HepG2 (cell line): ENCODE results near the gene RSPH4A. TPM values are rescaled to one million over a fixed set of nuclear protein-coding genes. Genes with fewer than 3 reads are reported as not detected.

ENCODE experiments used
- ATAC-seq: fragments of 200-7000 bp; cut with Tn5 transposase; 3 replicates; pipeline ENCODE4 v1.9.1; 2020; ENCODE audit warnings: mild to moderate bottlenecking, moderate library complexity
- BruUV-seq: library from RNA; stranded (reverse); fragments of 400-500 nt; replicated peaks from 2 replicates; lab custom pipeline; 2021; lab: Mats Ljungman, UMichigan
- CTCF ChIA-PET: fragments of 300-600 bp; formaldehyde crosslinking; extraction: SDS; loops from one replicate; lab custom pipeline; 2021; ENCODE audit warnings: low total read pairs, inconsistent platforms, low intra/inter-chr PET ratio; lab: Yijun Ruan, JAX
- POLR2A ChIA-PET: fragments of 350-600 bp; sonication (Branson Sonifier 250); formaldehyde crosslinking; loops from one replicate; lab custom pipeline; 2020; ENCODE audit warnings: antibody characterized with exemption, inconsistent platforms; lab: Yijun Ruan, JAX
- DNase-seq: peaks from one replicate; pipeline ENCODE4 v3.0.0-alpha.2; 2015; ENCODE audit warnings: low spot score
- FAIRE-seq: peaks from 3 replicates; lab custom pipeline; 2011; peaks lifted over from hg19 to GRCh38; lab: Jason Lieb, UNC
- H2AFZ ChIP-seq: one replicate; pipeline ENCODE4 v1.6.1; 2011; ENCODE audit warnings: low read length, inconsistent platforms
- H3K27ac ChIP-seq: fragments of 300-600 bp; 3 replicates; pipeline ENCODE4 v1.8.0; 2011; ENCODE audit warnings: mixed run types, mild to moderate bottlenecking, mixed read lengths, low read length, inconsistent platforms; ENCODE audit not compliant: insufficient read depth; ENCODE audit errors: extremely low read length
- H3K27me3 ChIP-seq, 2 experiments: fragments of 200-600 bp in 1 of 2; 2 replicates in 1 of 2; 3 replicates in 1 of 2; pipeline versions ENCODE4 v1.6.0 to v1.8.0; 2011; ENCODE audit warnings: low read length in 2 of 2, mild to moderate bottlenecking in 2 of 2, moderate library complexity in 2 of 2, inconsistent platforms in 1 of 2; ENCODE audit not compliant: insufficient read depth in 2 of 2, control insufficient read depth in 1 of 2
- H3K36me3 ChIP-seq, 2 experiments: fragments of 200-600 bp in 1 of 2; replicated peaks in 1 of 2; 2 replicates in 1 of 2; 3 replicates in 1 of 2; pipeline versions ENCODE4 v1.5.1 to v1.8.0; 2011; ENCODE audit warnings: low read length in 2 of 2, inconsistent platforms in 1 of 2; ENCODE audit not compliant: insufficient read depth in 2 of 2, control insufficient read depth in 1 of 2
- H3K4me1 ChIP-seq: 2 replicates; pipeline ENCODE4 v1.5.1; 2012; ENCODE audit warnings: low read length, inconsistent platforms; ENCODE audit not compliant: insufficient read depth
- H3K4me2 ChIP-seq: 2 replicates; pipeline ENCODE4 v1.6.0; 2011; ENCODE audit warnings: low read depth, low read length, inconsistent platforms
- H3K4me3 ChIP-seq, 3 experiments: fragments of 200-600 bp in 1 of 3; sonication (generic), shearing (Covaris generic) in 1 of 3; replicated peaks in 1 of 3; 2 replicates each; pipeline ENCODE4 v1.5.1; 2011 to 2016; ENCODE audit warnings: low read length in 3 of 3, inconsistent platforms in 2 of 3, low read depth in 2 of 3, mild to moderate bottlenecking in 2 of 3, control low read depth in 1 of 3, mixed read lengths in 1 of 3; ENCODE audit not compliant: insufficient read depth in 1 of 3
- H3K79me2 ChIP-seq: one replicate; pipeline ENCODE4 v1.6.1; 2011; ENCODE audit warnings: low read length, inconsistent platforms; ENCODE audit not compliant: insufficient read depth
- H3K9ac ChIP-seq: 2 replicates; pipeline ENCODE4 v1.6.0; 2011; ENCODE audit warnings: mild to moderate bottlenecking, low read depth, low read length, inconsistent platforms; ENCODE audit not compliant: insufficient read depth
- H3K9me3 ChIP-seq: 2 replicates; pipeline ENCODE4 v1.5.1; 2012; ENCODE audit warnings: mild to moderate bottlenecking, low read length
- H4K20me1 ChIP-seq: 2 replicates; pipeline ENCODE4 v1.6.0; 2011; ENCODE audit warnings: inconsistent platforms, mild to moderate bottlenecking, low read length, moderate library complexity; ENCODE audit not compliant: insufficient read depth
- ATM ChIP-seq: fragments of 450-650 bp; IDR thresholded peaks from 2 replicates; pipeline ENCODE4 v1.7.1; 2017; ENCODE audit warnings: mild to moderate bottlenecking, borderline replicate concordance
- GFI1 ChIP-seq: sonication (generic); formaldehyde crosslinking; IDR thresholded peaks from 2 replicates; pipeline ENCODE4 v1.5.0; 2020; ENCODE audit warnings: missing genetic modification reagents, mild to moderate bottlenecking, borderline replicate concordance
- MXI1 ChIP-seq: IDR thresholded peaks from 3 replicates; pipeline ENCODE4 v1.6.1; 2012; ENCODE audit warnings: low read depth, low read length, inconsistent platforms, borderline replicate concordance
- RERE ChIP-seq: IDR thresholded peaks from 2 replicates; pipeline ENCODE4 v1.6.1; 2016; ENCODE audit warnings: low read depth, missing genetic modification reagents, missing compliant biosample characterization
- SIX1 ChIP-seq: sonication (generic); formaldehyde crosslinking; IDR thresholded peaks from 2 replicates; pipeline ENCODE4 v1.4.0; 2020; ENCODE audit warnings: missing genetic modification reagents, borderline replicate concordance
- SMAD1 ChIP-seq: sonication (generic); formaldehyde crosslinking; IDR thresholded peaks from 2 replicates; pipeline ENCODE4 v1.4.0; 2020; ENCODE audit warnings: missing genetic modification reagents, low read depth, mild to moderate bottlenecking, borderline replicate concordance
- ZC3H4 ChIP-seq: sonication (generic); formaldehyde crosslinking; IDR thresholded peaks from 2 replicates; pipeline ENCODE4 v1.4.0; 2020; ENCODE audit warnings: missing genetic modification reagents, borderline replicate concordance
- ZNF20 ChIP-seq: sonication (generic); formaldehyde crosslinking; IDR thresholded peaks from 2 replicates; pipeline ENCODE4 v1.4.0; 2020; ENCODE audit warnings: mild to moderate bottlenecking, moderate library complexity, missing genetic modification reagents
- ZNF441 ChIP-seq: sonication (generic); formaldehyde crosslinking; IDR thresholded peaks from 2 replicates; pipeline ENCODE4 v1.7.0; 2021; ENCODE audit warnings: missing genetic modification reagents, borderline replicate concordance
- ZNF574 ChIP-seq: sonication (generic); formaldehyde crosslinking; IDR thresholded peaks from 2 replicates; pipeline ENCODE4 v1.4.0; 2020; ENCODE audit warnings: missing genetic modification reagents
- ZNF761 ChIP-seq: sonication (generic); formaldehyde crosslinking; conservative IDR thresholded peaks from 2 replicates; pipeline ENCODE4 v1.4.0; 2020; ENCODE audit warnings: mild to moderate bottlenecking, missing genetic modification reagents
- ZNF816 ChIP-seq: sonication (generic); formaldehyde crosslinking; IDR thresholded peaks from 2 replicates; pipeline ENCODE4 v1.8.0; 2022; ENCODE audit warnings: missing genetic modification reagents, mild to moderate bottlenecking, borderline replicate concordance
- WGBS: methylation state at CpG from one replicate; pipeline ENCODE4 v1.1.6; 2017; ENCODE audit warnings: low lambda C conversion rate; 5-methylcytosine and 5-hydroxymethylcytosine counted together
- in situ Hi-C: cut with HindIII; loops from 2 replicates; pipeline ENCODE4 v1.10.0; 2017; ENCODE audit warnings: low pct_unique_long_range_greater_than_20kb; ENCODE audit not compliant: extremely low pct_ligation_motif_present
- intact Hi-C: fragments of 100-400 bp; cut with micrococcal nuclease; formaldehyde crosslinking; loops from one replicate; pipeline ENCODE4 v1.10.0; 2022; ENCODE audit not compliant: unreplicated experiment
- polyA plus RNA-seq, 8 experiments: library from polyadenylated mRNA; depleted of rRNA in 3 of 8; stranded (reverse) in 7 of 8; unstranded in 1 of 8; fragments of >200 nt; fragmentation: Illumina TruSeq in 4 of 8; extraction: Trizol in 4 of 8; gene quantifications; 2 replicates each; pipeline versions ENCODE4 v1.2.1 to v1.2.3, GENCODE V29; 2011 to 2016; ENCODE audit warnings: low read depth in 4 of 8, missing spikeins in 1 of 8, mixed read lengths in 1 of 8; ENCODE audit not compliant: insufficient read depth in 1 of 8
- total RNA-seq, 5 experiments: library from RNA; depleted of rRNA; stranded (reverse); fragments of >200 nt; fragmentation: Illumina TruSeq; extraction: Trizol; gene quantifications; 2 replicates each; pipeline ENCODE4 v1.2.3, GENCODE V29; 2016; ENCODE audit warnings: low read depth in 1 of 5
- TF ChIP-seq, protein P1 (sequence below): sonication (generic); formaldehyde crosslinking; IDR thresholded peaks from 2 replicates; pipeline ENCODE4 v1.4.0; 2020; ENCODE audit warnings: low read depth, mild to moderate bottlenecking, missing genetic modification reagents

Gene RSPH4A
- total and polyA plus RNA-seq, 2 of the 13 experiments (the other 11 are each of a cell fraction or from before 2014, with no cell fraction given): 0.24 to 0.40 TPM

GRCh38 chr6:116633685-116634084, 17.4 kb downstream of the RSPH4A start:
- FAIRE-seq: peak; percentile 72
- intact Hi-C loops (loop anchor here (5.0 kb wide), 2 partner anchors 34 to 356 kb away; partner anchors contain the start of genes TSPYL1 and ZUP1), in situ Hi-C loops (no loop called here)
- ChIA-PET POLR2A (interaction anchor here (1.6 kb wide), 1 partner anchor 63 kb away, joined by 4 read pairs; the partner anchor contains the start of gene RWDD1), CTCF (interaction anchor here (2.3 kb wide), 1 partner anchor 12 kb away, joined by 10 read pairs; no protein-coding TSS in a partner anchor)
- no peaks in the 10 kb centered on the region for H3K27me3 ChIP-seq
- 50% methylated on average over 2 of the region's 2 CpGs for WGBS
- peak overlapping the region; percentile 83 for H3K27ac ChIP-seq
- peak overlapping the region; percentile 18 for H3K4me2 ChIP-seq
- peak; percentile 64 for ATAC-seq
- no peak overlapping the region for H2AFZ ChIP-seq
- peaks cover 51% of the 10 kb centered on the region for H3K4me1 ChIP-seq
- H4K20me1 ChIP-seq: no peaks in the 10 kb centered on the region
- H3K4me3 ChIP-seq: no peak overlapping the region
- peaks cover 2 to 7% of the 10 kb centered on the region in 2 experiments; a peak in 3 of 5 replicates for H3K36me3 ChIP-seq
- H3K9ac ChIP-seq: no peak overlapping the region; the same call in 1 of the 2 replicates
- DNase-seq: peak; percentile 78
- H3K79me2 ChIP-seq: no peaks in the 10 kb centered on the region
- no TSS peak for BruUV-seq
- H3K9me3 ChIP-seq: no peaks in the 10 kb centered on the region
- TF ChIP-seq ZC3H4 (CRISPR knock-in tag): no peak
- TF ChIP-seq, protein P1, sequence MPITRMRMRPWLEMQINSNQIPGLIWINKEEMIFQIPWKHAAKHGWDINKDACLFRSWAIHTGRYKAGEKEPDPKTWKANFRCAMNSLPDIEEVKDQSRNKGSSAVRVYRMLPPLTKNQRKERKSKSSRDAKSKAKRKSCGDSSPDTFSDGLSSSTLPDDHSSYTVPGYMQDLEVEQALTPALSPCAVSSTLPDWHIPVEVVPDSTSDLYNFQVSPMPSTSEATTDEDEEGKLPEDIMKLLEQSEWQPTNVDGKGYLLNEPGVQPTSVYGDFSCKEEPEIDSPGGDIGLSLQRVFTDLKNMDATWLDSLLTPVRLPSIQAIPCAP: no peak
- no peak for TF ChIP-seq SIX1 (CRISPR knock-in tag)
- TF ChIP-seq SMAD1: no peak
- no peak for TF ChIP-seq ZNF761
- no peak for TF ChIP-seq ZNF20 (CRISPR knock-in tag)
- no peak for TF ChIP-seq ATM
- no peak for TF ChIP-seq MXI1
- TF ChIP-seq RERE: no peak
- TF ChIP-seq GFI1 (CRISPR knock-in tag): peak; percentile 45; the same call in 1 of the 2 replicates
- TF ChIP-seq ZNF441 (CRISPR knock-in tag): no peak
- 0 out of 2 replicates have a peak, but pooled peaks have one; percentile 42 for TF ChIP-seq ZNF816 (CRISPR knock-in tag)
- no peak for TF ChIP-seq ZNF574 (CRISPR knock-in tag)
